SHP77 treated with DMSO at 0.1 percent for 48 hours (cell line): ENCODE measurements around the gene NCOA3.

Experiments used
- DNase-seq: peaks from one replicate; lab custom pipeline; 2025; lab: John Stamatoyannopoulos, UW

NCOA3 gene

GRCh38 chr20:47635256-47635655 is 133.6 kb downstream of the NCOA3 start:
- no peak for DNase-seq

DNA sequence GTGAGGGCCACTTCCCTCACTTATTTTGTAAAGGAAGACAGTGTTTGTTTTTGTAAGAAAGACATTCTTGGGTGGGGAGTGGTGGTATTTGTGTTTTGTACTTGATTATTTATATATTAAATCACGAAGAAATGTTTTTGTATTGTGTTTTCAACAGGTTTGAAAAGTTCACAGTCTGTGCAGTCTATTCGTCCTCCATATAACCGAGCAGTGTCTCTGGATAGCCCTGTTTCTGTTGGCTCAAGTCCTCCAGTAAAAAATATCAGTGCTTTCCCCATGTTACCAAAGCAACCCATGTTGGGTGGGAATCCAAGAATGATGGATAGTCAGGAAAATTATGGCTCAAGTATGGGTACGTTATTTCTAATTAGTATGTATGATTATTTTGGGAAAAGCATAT is 137.2 kb downstream of the NCOA3 start:
- DNase-seq: no peak

DNA sequence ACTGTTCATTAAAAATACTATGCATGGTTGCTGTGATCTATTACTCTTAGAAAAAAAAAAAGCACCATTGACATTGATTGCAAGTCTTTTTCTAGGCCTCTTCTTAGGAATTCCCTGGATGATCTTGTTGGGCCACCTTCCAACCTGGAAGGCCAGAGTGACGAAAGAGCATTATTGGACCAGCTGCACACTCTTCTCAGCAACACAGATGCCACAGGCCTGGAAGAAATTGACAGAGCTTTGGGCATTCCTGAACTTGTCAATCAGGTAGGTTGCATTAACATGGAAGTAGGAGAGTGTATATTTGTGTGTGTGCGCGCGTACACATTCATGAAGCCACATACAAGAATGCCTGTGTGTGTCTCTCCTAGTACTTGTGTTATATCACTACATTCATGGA is 140.4 kb downstream of the NCOA3 start:
- no peak for DNase-seq

DNA sequence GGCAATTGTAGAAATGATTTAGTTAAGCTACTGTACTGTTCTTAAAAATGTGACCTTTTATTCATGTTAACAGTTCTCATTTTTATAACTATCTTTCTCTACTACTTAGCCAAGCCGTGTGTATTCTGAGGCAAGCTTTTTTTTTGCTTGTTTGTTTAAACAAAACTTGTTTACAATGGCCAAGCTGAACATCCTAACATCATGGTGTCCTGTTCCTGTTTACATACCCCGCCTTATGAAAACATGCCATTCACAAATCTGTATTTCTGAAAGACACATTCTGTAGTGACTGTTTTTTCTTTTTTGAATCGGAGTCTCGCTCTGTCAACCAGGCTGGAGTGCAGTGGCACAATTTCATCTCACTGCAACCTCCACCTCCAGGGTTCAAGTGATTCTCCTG is 140.9 kb downstream of the NCOA3 start:
- DNase-seq: no peak

DNA sequence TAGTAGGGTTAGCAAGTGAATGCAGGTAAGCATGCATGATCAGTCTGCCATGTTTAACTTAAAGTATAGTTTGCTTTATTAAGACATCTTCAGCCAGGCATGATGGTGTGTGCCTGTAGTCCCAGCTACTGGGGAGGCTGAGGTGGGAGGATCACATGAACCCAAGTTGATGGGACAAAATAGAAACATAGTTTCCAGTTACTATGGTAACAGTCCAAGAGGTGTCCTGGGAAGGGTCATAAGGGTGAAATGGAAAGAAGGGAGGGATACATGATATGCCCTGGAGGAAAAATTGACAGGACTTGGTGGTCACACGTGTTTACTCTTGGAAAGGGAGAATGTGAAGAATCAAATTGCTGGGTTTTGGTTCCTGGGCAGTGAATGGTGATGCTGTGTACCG is 143.9 kb downstream of the NCOA3 start:
- no peak for DNase-seq

DNA sequence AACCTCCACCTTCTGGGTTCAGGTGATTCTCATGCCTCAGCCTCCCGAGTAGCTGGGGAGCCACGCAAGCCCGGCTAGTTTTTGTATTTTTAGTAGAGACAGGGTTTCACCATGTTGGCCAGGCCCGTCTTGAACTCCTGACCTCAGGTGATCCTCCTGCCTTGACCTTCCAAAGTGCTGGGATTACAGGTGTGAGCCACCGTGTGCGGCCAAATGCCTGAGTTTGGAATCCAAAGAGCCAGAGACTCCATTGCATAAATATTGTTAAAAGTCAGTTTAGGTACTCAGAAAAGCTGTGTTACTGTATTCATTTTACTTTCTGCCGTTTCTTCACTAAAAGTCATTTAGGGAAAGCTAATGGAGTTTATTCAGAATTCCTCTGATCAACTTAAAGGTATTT is 146.3 kb downstream of the NCOA3 start:
- DNase-seq: no peak

GRCh38 chr20:47648943-47649342 is 147.3 kb downstream of the NCOA3 start:
- DNase-seq: no peak

- no peak for DNase-seq
These were observed 150.6 kb downstream of the NCOA3 start for GRCh38 chr20:47652301-47652700.

GRCh38 chr20:47652794-47653193 is 151.1 kb downstream of the NCOA3 start:
- no peak for DNase-seq

- no peak for DNase-seq
These were observed 152.2 kb downstream of the NCOA3 start for GRCh38 chr20:47653869-47654268.

DNA sequence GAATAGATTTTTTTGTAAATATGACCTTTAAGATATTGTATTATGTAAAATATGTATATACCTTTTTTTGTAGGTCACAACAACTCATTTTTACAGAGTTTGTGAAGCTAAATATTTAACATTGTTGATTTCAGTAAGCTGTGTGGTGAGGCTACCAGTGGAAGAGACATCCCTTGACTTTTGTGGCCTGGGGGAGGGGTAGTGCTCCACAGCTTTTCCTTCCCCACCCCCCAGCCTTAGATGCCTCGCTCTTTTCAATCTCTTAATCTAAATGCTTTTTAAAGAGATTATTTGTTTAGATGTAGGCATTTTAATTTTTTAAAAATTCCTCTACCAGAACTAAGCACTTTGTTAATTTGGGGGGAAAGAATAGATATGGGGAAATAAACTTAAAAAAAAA is 152.7 kb downstream of the NCOA3 start:
- DNase-seq: no peak

GRCh38 chr20:47655635-47656034 is 153.9 kb downstream of the NCOA3 start:
- no peak for DNase-seq

- DNase-seq: no peak
These were observed 154.6 kb downstream of the NCOA3 start for GRCh38 chr20:47656318-47656717.

DNA sequence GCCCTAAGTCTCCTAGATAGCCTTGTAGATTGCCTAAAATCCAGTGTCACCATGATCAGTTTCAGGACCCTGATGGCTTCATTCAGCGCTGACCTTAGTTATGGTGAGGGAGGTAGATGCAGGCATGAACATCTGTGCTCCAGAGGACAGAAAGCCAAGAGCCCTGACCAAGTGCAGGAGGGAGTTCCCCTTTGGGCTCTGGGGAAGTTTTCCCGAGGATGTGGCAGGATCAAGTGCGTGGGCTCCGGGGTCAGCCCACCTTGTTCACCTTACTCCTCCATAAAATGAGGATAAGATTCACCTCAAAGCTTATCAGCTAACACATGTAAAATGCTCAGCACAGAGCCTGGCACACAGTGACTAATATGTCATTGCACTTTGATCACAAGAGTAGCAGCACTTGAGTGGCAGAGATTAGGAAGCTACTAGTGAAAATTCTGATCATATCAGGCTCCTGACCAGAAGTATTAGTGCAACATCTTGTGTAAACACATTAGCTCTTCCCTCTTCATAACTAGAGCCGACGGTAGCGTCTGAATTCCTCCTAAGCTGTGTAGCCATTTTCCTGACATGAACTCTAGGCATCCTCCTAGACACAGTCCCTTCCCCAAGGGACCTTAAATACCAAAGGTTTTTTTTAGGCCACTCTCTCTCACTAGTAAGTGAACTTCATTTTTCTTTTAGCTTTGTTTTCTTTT is 158.4 kb downstream of the NCOA3 start:
- DNase-seq: no peak

DNA sequence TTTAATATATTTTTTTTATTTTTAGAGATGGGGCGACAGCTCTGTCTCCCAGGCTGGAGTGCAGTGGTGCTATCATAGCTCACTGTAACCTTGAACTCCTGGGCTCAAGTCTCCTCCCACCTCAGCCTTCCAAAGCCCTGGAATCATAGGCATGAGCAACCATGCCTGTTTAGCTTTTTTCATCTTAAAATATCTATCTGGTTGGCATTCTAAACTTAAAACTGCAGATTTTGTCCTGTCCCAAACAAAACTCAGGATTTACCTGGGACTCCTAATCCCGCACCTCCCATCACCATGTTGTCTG is 158.9 kb downstream of the NCOA3 start:
- DNase-seq: no peak

GRCh38 chr20:47660983-47661700 is 159.5 kb downstream of the NCOA3 start:
- no peak for DNase-seq

DNA sequence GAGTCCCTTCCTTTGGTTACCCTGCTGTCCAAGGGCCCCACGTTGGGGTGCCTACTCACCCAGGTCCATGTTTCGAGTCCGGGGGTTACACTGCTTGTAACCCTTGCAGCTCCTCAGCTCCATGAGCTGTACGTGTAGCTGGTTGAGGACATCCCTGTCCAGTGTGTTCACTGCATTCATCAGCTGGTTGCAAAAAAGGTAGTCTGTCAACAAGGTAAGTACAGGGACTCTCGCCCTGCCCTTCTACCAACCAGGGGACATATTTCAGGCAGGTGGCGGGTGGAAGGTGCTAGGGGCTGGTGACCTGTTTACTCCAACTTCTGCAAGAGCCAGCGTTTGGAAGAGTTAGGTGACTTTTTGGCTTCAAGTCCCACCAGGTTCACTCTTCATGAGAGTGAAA is 160.0 kb downstream of the NCOA3 start:
- no peak for DNase-seq

- no peak for DNase-seq
These were observed 161.0 kb downstream of the NCOA3 start for GRCh38 chr20:47662483-47663353.

DNA sequence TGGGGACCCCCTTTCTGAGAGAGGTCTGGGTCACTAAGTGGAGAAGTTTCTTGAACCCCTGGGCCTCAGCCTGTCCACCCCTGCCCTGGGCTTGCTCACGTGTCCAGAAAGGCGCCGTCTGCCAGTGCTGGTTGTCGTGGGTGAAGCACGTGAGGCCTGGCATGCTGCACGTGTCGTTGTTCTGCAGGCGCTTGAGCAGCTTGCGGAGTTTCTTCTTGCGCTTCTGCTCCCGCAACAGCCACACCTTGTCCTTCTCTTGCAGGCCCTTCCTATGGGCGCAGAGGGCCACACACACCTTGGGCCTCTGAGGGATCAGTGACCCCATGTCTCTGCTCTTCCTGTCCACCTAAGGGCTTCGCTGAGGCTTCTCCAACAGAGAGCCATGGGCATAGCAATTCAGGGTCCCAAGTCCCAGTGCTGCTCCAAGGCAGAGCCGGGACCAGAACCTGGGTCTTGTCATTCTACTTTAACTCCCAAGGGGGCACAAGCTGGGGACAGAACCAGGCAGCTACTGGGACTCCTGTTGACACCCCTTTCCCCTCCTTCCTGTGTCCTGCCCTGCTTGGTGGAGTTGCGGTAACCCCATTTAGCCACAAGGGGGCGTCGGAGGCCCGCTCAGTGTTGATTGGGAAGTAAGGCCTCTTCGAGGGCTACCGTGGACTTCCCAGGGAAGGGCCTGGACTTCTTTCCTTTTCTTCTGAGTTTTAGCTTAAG is 161.8 kb downstream of the NCOA3 start:
- DNase-seq: peak; percentile 18

- DNase-seq: no peak
These were observed 162.4 kb downstream of the NCOA3 start for GRCh38 chr20:47664068-47664437.

DNA sequence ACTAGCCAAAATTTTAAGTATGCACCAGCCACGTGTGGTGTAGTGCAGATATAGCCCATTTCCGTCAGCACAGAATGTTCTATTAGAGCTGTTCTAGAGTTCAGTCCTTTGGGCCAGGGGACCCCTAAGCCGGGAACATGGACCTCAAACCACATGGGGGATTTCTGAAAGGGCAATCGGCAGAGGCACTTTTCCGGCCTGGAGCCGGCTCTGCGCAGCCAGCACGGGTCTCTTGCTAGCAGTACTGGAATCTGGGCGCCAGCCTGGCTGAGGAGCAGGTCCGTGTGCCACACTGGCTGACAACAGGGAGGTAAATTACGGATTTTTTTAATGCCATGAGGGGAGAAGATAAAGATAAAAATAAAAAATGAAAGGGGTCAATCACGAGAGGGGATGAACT is 163.1 kb downstream of the NCOA3 start:
- DNase-seq: no peak

DNA sequence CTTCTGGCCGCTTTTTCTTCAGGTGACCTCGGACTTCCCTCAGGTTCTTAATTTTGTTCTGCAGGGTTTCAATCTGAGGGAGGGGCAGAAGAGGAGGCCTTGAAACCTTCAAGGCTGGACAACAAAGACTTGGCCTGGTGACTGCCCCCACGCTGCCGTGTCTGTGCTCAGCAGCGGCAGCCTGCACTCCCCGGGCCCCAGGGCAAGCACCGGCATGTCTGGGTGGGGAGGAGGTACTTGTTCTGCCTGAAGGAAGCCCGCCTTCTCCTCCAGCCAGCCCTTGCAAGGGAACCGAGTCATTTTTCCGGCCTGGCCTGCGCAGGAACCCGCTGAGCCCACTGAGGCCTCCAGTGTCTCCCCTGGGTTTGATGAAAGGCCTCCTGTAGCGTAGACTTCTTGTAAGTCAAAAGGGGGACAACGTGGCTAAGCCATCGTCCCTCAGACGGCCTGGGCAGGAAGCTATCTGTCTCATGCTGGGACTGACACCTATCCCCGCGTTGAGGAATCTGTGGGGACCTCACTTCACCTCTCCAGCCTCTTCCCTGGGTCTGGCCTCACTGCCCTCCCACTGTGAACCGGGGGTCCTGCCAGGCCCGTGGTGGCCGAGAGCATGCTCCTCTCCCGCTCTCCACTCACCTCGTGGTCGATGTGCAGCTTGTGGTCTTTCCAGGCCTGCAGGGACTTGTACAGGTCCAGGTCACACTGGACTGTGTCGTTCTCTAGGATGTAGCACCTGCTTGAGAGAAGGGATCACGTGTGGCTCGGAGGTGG is 163.7 kb downstream of the NCOA3 start:
- DNase-seq: no peak
